HepG2 (cell line): ENCODE data around the gene MGST2. TPM values are rescaled to one million over a fixed set of nuclear protein-coding genes. Genes with fewer than 3 reads are reported as not detected.

ENCODE experiments used
- CSRNP2 ChIP-seq: sonication (generic); formaldehyde crosslinking; conservative IDR thresholded peaks from 2 replicates; pipeline ENCODE4 v1.8.0; 2022; ENCODE audit warnings: low read depth, missing genetic modification reagents
- DPF2 ChIP-seq: sonication (generic); formaldehyde crosslinking; IDR thresholded peaks from 2 replicates; pipeline ENCODE4 v1.4.0; 2020; ENCODE audit warnings: mild to moderate bottlenecking, low read depth, missing genetic modification reagents, borderline replicate concordance
- DZIP1 ChIP-seq: sonication (generic); formaldehyde crosslinking; IDR thresholded peaks from 2 replicates; pipeline ENCODE4 v1.5.0; 2020; ENCODE audit warnings: mild to moderate bottlenecking, missing genetic modification reagents
- ERF ChIP-seq: IDR thresholded peaks from 2 replicates; pipeline ENCODE4 v1.6.1; 2018; ENCODE audit warnings: missing biosample characterization, missing genetic modification reagents
- GLI4 ChIP-seq: sonication (generic); formaldehyde crosslinking; IDR thresholded peaks from 2 replicates; pipeline ENCODE4 v1.5.1; 2020; ENCODE audit warnings: missing genetic modification reagents, mild to moderate bottlenecking, moderate library complexity, borderline replicate concordance
- HNRNPUL1 ChIP-seq: fragments of 200-400 bp; formaldehyde crosslinking; IDR thresholded peaks from 2 replicates; pipeline ENCODE4 v1.6.1; 2017; ENCODE audit warnings: low read depth, mild to moderate bottlenecking, low read length, moderate library complexity
- KDM3A ChIP-seq: IDR thresholded peaks from 2 replicates; pipeline ENCODE4 v1.6.1; 2018; ENCODE audit warnings: low read depth, missing compliant biosample characterization
- KDM5B ChIP-seq: sonication (generic); formaldehyde crosslinking; IDR thresholded peaks from 2 replicates; pipeline ENCODE4 v1.4.0; 2020; ENCODE audit warnings: missing genetic modification reagents, mild to moderate bottlenecking, borderline replicate concordance
- NFE2L1 ChIP-seq: sonication (generic); formaldehyde crosslinking; IDR thresholded peaks from 2 replicates; pipeline ENCODE4 v1.4.0; 2020; ENCODE audit warnings: missing genetic modification reagents, mild to moderate bottlenecking, borderline replicate concordance
- NFIB ChIP-seq: sonication (generic); formaldehyde crosslinking; IDR thresholded peaks from 2 replicates; pipeline ENCODE4 v1.9.0; 2021; ENCODE audit warnings: missing genetic modification reagents, mild to moderate bottlenecking, borderline replicate concordance
- PHF5A ChIP-seq: IDR thresholded peaks from one replicate; pipeline ENCODE4 v1.6.1; 2018; ENCODE audit warnings: low read depth, missing genetic modification reagents; ENCODE audit not compliant: unreplicated experiment
- RELA ChIP-seq: sonication (generic); formaldehyde crosslinking; IDR thresholded peaks from 2 replicates; pipeline ENCODE4 v1.4.0; 2020; ENCODE audit warnings: missing genetic modification reagents
- THAP11 ChIP-seq: IDR thresholded peaks from 2 replicates; pipeline ENCODE4 v1.6.1; 2016; ENCODE audit warnings: missing biosample characterization, missing genetic modification reagents
- TSC22D2 ChIP-seq: sonication (generic); formaldehyde crosslinking; IDR thresholded peaks from 2 replicates; pipeline ENCODE4 v1.5.1; 2020; ENCODE audit warnings: missing genetic modification reagents, mild to moderate bottlenecking, borderline replicate concordance
- ZFP82 ChIP-seq: sonication (generic); formaldehyde crosslinking; IDR thresholded peaks from 2 replicates; pipeline ENCODE4 v1.5.1; 2020; ENCODE audit warnings: mild to moderate bottlenecking, missing genetic modification reagents, borderline replicate concordance
- ZNF225 ChIP-seq: sonication (generic); formaldehyde crosslinking; IDR thresholded peaks from 2 replicates; pipeline ENCODE4 v1.4.0; 2020; ENCODE audit warnings: mild to moderate bottlenecking, missing genetic modification reagents
- ZNF670 ChIP-seq: sonication (generic); formaldehyde crosslinking; IDR thresholded peaks from 2 replicates; pipeline ENCODE4 v1.8.0; 2022; ENCODE audit warnings: mild to moderate bottlenecking, missing genetic modification reagents, borderline replicate concordance
- ZNF788 ChIP-seq: sonication (generic); formaldehyde crosslinking; IDR thresholded peaks from 2 replicates; pipeline ENCODE4 v1.5.0; 2020; ENCODE audit warnings: mild to moderate bottlenecking, missing genetic modification reagents, borderline replicate concordance
- ZSCAN21 ChIP-seq: sonication (generic); formaldehyde crosslinking; IDR thresholded peaks from 2 replicates; pipeline ENCODE4 v1.8.0; 2022; ENCODE audit warnings: mild to moderate bottlenecking, missing genetic modification reagents, moderate library complexity, borderline replicate concordance
- ZSCAN30 ChIP-seq: sonication (generic); formaldehyde crosslinking; IDR thresholded peaks from 2 replicates; pipeline ENCODE4 v1.5.0; 2020; ENCODE audit warnings: mild to moderate bottlenecking, missing genetic modification reagents
- ZXDC ChIP-seq: sonication (generic); formaldehyde crosslinking; IDR thresholded peaks from 2 replicates; pipeline ENCODE4 v1.5.0; 2020; ENCODE audit warnings: mild to moderate bottlenecking, missing genetic modification reagents
- polyA plus RNA-seq, 8 experiments: library from polyadenylated mRNA; depleted of rRNA in 3 of 8; stranded (reverse) in 7 of 8; unstranded in 1 of 8; fragments of >200 nt; fragmentation: Illumina TruSeq in 4 of 8; extraction: Trizol in 4 of 8; gene quantifications; 2 replicates each; pipeline versions ENCODE4 v1.2.1 to v1.2.3, GENCODE V29; 2011 to 2016; ENCODE audit warnings: low read depth in 4 of 8, missing spikeins in 1 of 8, mixed read lengths in 1 of 8; ENCODE audit not compliant: insufficient read depth in 1 of 8
- total RNA-seq, 5 experiments: library from RNA; depleted of rRNA; stranded (reverse); fragments of >200 nt; fragmentation: Illumina TruSeq; extraction: Trizol; gene quantifications; 2 replicates each; pipeline ENCODE4 v1.2.3, GENCODE V29; 2016; ENCODE audit warnings: low read depth in 1 of 5

Gene MGST2
- total and polyA plus RNA-seq, 2 of the 13 experiments (the other 11 are each of a cell fraction or from before 2014, with no cell fraction given) = 205 to 416 TPM

DNA sequence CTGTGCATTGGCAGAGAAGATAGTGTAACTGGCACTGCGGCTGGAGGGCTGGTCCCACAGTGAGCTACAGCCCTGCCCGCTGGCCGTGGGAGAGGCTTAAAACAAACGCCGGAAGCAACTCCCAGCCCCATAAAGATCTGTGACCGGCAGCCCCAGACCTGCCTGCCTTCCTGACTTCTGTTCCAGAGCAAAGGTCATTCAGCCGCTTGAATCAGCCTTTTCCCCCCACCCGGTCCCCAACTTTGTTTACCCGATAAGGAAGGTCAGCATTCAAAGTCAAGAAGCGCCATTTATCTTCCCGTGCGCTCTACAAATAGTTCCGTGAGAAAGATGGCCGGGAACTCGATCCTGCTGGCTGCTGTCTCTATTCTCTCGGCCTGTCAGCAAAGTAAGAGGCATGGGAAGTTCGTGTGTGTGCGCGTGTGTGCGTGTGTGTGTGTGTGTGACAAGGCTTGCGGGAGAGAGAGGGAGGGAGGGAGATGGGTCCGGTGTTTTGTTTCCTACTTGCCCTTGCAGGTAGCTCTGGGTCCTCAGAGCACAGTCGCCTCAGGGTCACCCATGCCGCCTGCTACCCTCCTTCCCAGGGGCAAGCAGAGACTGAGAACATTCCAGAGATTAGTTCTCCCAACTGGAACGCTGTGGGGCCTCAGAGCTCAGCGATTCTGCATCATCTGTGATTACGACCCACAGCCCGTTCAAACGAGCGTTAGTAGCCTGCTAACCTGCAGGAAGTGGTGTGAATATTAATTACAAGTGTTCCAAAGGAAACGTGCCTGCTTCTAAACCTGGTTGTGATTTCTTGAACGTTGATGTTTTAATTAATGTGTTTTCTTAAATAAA lies at the start of gene MGST2 (continued):
- TF ChIP-seq DZIP1 (CRISPR knock-in tag) (no peak), DPF2 (peak; percentile 70; the same call in 1 of the 2 replicates), CSRNP2 (no peak), NFIB (CRISPR knock-in tag) (no peak), KDM3A (CRISPR knock-in tag) (peak; percentile 49), RELA (CRISPR knock-in tag) (no peak), ZNF225 (CRISPR knock-in tag) (no peak), ZXDC (CRISPR knock-in tag) (peak; percentile 42; the same call in 1 of the 2 replicates), ERF (CRISPR knock-in tag) (peak; percentile 33; the same call in 1 of the 2 replicates), ZFP82 (peak; percentile 57; the same call in 1 of the 2 replicates), ZNF788 (peak; percentile 82; the same call in 1 of the 2 replicates), GLI4 (CRISPR knock-in tag) (no peak), TSC22D2 (peak; percentile 37; the same call in 1 of the 2 replicates), HNRNPUL1 (no peak), ZSCAN30 (no peak), NFE2L1 (no peak), ZSCAN21 (CRISPR knock-in tag) (0 out of 2 replicates have a peak, but pooled peaks have one; percentile 64), KDM5B (CRISPR knock-in tag) (peak; percentile 63; the same call in 1 of the 2 replicates), ZNF670 (CRISPR knock-in tag) (peak; percentile 85; the same call in 1 of the 2 replicates), PHF5A (CRISPR knock-in tag) (no peak), THAP11 (CRISPR knock-in tag) (peak; percentile 62; the same call in 1 of the 2 replicates)
